ENCODE data around the gene FOXF1. TPM values are rescaled to one million over a fixed set of nuclear protein-coding genes. Genes with fewer than 3 reads are reported as not detected.

FOXF1 gene
- total RNA-seq, 4 donors from 2014 or later: 0.29 to 4.9 (median 2.0) TPM

DNA sequence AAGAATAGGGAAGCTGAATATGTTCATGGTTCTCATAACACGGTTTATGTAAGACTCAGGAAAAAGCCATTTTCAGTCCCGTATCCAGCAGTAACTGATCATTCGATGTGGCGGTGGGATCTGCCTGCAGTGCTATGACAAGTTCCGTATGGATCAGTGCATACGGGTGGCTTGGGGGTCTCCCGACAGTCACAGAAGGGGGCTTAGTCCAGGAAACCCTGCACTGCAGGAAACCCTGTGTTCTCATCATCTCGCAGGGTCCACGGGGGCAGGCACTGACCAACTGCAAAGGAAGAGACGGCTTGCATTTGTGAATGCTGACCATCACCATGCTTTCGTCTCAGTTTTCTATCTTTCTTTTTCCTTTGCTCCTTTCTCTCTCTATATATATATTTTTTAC is 37.0 kb downstream of the FOXF1 start:
- Histone ChIP-seq H3K27me3 (no peaks in the 10 kb centered on the region), H3K36me3 (no peaks in the 10 kb centered on the region), H3K4me3 (no peak overlapping the region), H3K4me1 (no peaks in the 10 kb centered on the region), H3K9me3 (no peaks in the 10 kb centered on the region), H3K27ac (no peak overlapping the region)
- intact Hi-C loops (cut with DNase I; ENCODE audit: low total_unique reads): no loop called here
- no peak for DNase-seq
- no peak for TF ChIP-seq POLR2A (IDR thresholded peaks at IDR 0.05)
- TF ChIP-seq, protein P1, sequence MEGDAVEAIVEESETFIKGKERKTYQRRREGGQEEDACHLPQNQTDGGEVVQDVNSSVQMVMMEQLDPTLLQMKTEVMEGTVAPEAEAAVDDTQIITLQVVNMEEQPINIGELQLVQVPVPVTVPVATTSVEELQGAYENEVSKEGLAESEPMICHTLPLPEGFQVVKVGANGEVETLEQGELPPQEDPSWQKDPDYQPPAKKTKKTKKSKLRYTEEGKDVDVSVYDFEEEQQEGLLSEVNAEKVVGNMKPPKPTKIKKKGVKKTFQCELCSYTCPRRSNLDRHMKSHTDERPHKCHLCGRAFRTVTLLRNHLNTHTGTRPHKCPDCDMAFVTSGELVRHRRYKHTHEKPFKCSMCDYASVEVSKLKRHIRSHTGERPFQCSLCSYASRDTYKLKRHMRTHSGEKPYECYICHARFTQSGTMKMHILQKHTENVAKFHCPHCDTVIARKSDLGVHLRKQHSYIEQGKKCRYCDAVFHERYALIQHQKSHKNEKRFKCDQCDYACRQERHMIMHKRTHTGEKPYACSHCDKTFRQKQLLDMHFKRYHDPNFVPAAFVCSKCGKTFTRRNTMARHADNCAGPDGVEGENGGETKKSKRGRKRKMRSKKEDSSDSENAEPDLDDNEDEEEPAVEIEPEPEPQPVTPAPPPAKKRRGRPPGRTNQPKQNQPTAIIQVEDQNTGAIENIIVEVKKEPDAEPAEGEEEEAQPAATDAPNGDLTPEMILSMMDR (IDR thresholded peaks at IDR 0.05): no peak

DNA sequence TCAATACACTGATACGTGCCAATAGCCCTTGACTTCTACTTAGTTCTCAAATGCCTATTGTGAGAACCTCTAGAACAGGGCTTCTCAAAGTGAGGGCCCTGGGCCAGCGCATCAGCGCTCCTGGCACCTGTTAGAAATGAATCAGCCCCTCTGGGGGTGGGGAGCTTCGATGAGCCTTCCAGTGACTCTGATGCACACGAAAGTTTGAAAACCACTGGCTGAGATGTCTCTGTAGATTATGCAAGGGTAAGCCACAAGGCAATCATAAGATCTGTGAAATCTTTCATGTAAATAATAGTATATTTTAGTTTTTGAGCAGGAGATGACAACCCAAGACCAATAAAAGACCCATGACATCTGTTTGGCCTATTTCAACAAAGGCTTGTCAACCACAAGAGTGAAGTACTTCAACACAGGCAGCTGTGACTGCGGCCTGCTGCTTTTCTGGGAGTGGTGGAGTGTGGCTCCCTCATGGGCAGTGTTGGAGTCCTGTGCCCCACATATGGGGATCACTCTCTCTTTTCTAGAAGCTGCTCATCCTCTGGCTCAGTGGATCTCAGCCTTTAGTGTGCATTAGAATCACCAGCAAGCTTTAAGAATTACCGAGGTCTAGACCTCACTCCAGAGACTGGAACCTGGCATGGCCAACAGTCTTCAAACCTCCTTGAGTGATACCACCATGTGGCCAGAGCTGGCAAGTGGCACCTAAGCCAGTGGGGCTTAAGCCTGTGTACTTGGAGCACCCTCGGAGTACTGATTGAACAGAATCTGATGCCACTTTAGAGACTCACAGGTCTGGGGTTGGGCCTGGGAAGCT is 39.0 kb downstream of the FOXF1 start:
- H3K9me3 ChIP-seq: no peaks in the 10 kb centered on the region
- no peak overlapping the region for H3K27ac ChIP-seq
- no peak overlapping the region for H3K4me3 ChIP-seq
- no peaks in the 10 kb centered on the region for H3K36me3 ChIP-seq
- H3K4me1 ChIP-seq: no peaks in the 10 kb centered on the region
- no peak for DNase-seq
- intact Hi-C loops (cut with DNase I; ENCODE audit: low total_unique reads): no loop called here
- TF ChIP-seq POLR2A (IDR thresholded peaks at IDR 0.05): no peak
- TF ChIP-seq, protein P1 (IDR thresholded peaks at IDR 0.05): no peak
- no peaks in the 10 kb centered on the region for H3K27me3 ChIP-seq

DNA sequence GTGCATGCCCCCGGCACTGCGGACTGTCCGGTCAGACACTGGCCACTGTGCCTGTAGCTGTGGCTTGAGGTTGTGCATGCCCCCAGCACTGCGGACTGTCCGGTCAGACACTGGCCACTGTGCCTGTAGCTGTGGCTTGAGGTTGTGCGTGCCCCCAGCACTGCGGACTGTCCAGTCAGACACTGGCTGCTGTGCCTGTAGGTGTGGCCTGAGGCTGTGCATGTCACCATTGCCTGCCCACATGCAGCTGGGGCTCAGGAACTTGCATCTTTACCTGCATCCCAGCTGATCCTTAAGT is 39.5 kb downstream of the FOXF1 start:
- H3K27me3 ChIP-seq: no peaks in the 10 kb centered on the region
- no peaks in the 10 kb centered on the region for H3K4me1 ChIP-seq
- TF ChIP-seq, protein P1 (IDR thresholded peaks at IDR 0.05): no peak
- TF ChIP-seq POLR2A (IDR thresholded peaks at IDR 0.05): no peak
- intact Hi-C loops (cut with DNase I; ENCODE audit: low total_unique reads): no loop called here
- no peak for DNase-seq
- H3K9me3 ChIP-seq: no peaks in the 10 kb centered on the region
- no peak overlapping the region for H3K27ac ChIP-seq
- no peak overlapping the region for H3K4me3 ChIP-seq
- H3K36me3 ChIP-seq: no peaks in the 10 kb centered on the region

DNA sequence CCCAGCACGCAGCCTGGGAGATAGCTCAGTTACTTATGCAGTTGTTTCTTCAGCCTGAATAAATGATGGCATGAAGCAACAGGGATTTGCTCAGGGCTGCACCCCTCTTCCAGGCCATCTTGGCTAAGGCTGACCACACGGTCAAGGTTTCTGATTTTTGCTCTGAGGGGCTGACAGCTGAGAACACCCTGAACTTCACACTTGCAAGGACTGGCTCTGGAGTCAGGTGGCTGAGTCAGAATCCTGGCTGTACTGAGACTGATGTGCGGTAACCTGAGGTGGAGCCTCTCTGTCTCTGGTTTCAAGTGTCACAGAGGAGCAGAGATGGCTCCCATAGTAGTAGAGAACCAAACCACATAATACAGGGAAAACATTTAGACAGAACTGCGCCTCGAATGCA is 40.0 kb downstream of the FOXF1 start:
- H3K4me3 ChIP-seq: no peak overlapping the region
- TF ChIP-seq POLR2A (IDR thresholded peaks at IDR 0.05): no peak
- TF ChIP-seq, protein P1 (IDR thresholded peaks at IDR 0.05): no peak
- no peaks in the 10 kb centered on the region for H3K9me3 ChIP-seq
- no peak overlapping the region for H3K27ac ChIP-seq
- DNase-seq: no peak
- no peaks in the 10 kb centered on the region for H3K27me3 ChIP-seq
- intact Hi-C loops (cut with DNase I; ENCODE audit: low total_unique reads): no loop called here
- H3K4me1 ChIP-seq: no peaks in the 10 kb centered on the region
- H3K36me3 ChIP-seq: no peaks in the 10 kb centered on the region

DNA sequence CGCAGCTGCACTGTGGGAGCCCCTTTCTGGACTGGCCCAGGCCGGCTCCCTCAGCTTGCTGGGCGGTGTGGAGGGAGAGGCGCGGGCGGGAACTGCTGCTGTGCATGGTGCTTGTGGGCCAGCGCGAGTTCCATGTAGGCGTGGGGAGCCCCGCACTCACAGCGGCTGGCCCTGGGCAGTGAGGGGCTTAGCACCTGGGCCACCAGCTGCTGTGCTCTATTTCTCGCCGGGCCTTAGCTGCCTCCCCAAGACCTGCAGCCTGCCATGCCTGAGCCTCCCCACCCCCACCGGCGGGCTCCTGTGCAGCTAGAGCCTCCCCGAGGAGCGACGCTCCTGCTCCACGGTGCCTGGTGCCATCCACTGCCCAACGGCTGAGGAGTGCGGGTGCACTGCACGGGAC is 43.0 kb downstream of the FOXF1 start:
- intact Hi-C loops (cut with DNase I; ENCODE audit: low total_unique reads): no loop called here
- H3K27ac ChIP-seq: no peak overlapping the region
- H3K4me3 ChIP-seq: no peak overlapping the region
- H3K27me3 ChIP-seq: no peaks in the 10 kb centered on the region
- no peak for DNase-seq
- TF ChIP-seq, protein P1 (IDR thresholded peaks at IDR 0.05): no peak
- TF ChIP-seq POLR2A (IDR thresholded peaks at IDR 0.05): no peak
- H3K4me1 ChIP-seq: no peaks in the 10 kb centered on the region
- H3K36me3 ChIP-seq: no peaks in the 10 kb centered on the region
- H3K9me3 ChIP-seq: no peaks in the 10 kb centered on the region

Measured in uterus (tissue), 4 donors.